Stimulated activated CD8-positive, alpha-beta memory T cell treated with anti-CD3 and anti-CD28 coated beads, Interleukin-4, amount 100 ng/mL, for 4 hours (primary cell): ENCODE data around the gene AGK.

ENCODE experiments used
- DNase-seq, 2 donors: peaks; one replicate each; pipeline ENCODE4 v3.0.0-alpha.2; 2020; ENCODE audit warnings: low read depth in 2 of 2, low spot score in 1 of 2

Gene AGK

DNA sequence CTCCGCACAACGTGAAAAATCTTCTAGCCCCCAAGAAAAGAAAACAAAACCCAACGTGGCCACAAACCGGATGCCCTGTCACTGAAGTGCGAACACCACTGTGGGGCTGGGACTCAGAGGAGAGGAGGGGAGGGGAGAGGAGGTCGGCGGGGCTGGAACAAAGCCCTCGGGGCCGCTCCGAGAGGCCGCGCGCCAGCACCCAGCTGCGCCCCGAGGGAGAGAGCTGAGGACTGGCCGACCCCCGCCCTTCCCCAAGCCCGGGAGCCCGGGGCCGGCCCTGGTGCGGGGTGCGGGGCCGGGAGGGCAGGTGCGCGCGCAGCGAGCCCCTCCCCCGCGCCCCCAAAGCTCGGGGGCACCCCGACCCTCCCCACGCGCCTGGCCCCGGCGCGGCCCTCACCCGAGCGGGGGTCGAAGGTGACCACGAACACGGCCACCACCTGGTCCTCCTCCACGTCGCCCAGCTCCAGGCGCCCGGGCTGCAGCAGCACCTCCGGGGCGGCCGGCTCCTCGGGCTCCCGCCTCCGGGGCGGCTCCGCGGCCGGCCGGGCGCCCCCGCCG is 150.4 kb downstream of the AGK start:
- DNase-seq: peak; percentile 36 to 55

- DNase-seq: peak in 1 of 2 donors; percentile 21
Measured at GRCh38 chr7:141702047-141702567, 150.9 kb downstream of the AGK start, which contains the start of gene DENND11. TSS of gene DENND11 (minus strand) at chr7:141702166. CDS start at chr7:141702153, 13 bp downstream.

DNA sequence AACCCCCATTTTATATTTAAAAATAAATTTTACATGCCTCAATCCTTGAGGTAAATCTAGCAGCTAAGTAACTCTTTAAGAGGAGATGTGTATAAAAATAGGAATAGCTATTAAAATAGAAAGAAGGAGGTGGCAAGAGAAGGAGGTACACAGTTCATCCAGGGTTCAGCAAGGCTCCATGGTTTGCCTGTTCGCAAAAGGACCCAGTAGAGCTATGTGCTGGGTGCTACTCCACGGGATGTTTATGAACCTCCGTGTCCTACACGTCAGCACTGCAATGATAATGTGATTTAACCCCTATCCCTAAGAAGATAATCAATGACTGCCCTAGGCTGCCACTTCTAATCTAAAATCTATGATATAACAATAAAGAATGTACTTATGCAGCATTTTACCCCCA is 151.7 kb downstream of the AGK start:
- DNase-seq: no peak

DNA sequence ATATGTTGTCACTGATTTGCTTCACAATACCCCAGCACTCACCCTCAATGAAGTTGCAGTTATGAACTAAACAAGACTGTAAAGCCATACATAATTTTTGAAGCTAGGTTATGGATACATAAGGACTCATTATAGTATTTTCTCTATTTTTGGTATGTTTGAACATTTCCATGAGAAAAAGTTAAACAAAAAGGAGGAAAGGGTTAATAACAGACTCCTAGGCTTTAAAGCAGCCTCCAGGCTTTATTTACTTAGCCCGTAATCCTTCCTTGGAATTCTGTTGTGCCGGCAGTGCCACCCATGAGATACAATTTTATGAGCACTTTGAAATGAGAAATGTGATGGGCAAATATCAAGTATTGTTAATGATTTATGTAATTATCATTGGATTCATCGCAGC is 152.9 kb downstream of the AGK start:
- no peak for DNase-seq

GRCh38 chr7:141704741-141705140 is 153.5 kb downstream of the AGK start:
- DNase-seq: no peak
